NCI-H128 (cell line): ENCODE results near the gene PRKCE.

ENCODE experiments used
- DNase-seq: peaks from one replicate; lab custom pipeline; 2025; ENCODE audit not compliant: unreplicated experiment; lab: John Stamatoyannopoulos, UW

PRKCE gene

GRCh38 chr2:45799679-45800381, 148.4 kb downstream of the PRKCE start:
- DNase-seq, result no peak

GRCh38 chr2:45802499-45803138, 151.1 kb downstream of the PRKCE start:
- no peak for DNase-seq

- DNase-seq, result no peak
Measured at GRCh38 chr2:45804987-45805755, 153.7 kb downstream of the PRKCE start.

- no peak for DNase-seq
Measured at GRCh38 chr2:45806563-45807358, 155.3 kb downstream of the PRKCE start.

GRCh38 chr2:45808294-45808800, 156.9 kb downstream of the PRKCE start:
- DNase-seq, result no peak

- no peak for DNase-seq
Measured at GRCh38 chr2:45809205-45809604, 157.7 kb downstream of the PRKCE start.

- DNase-seq, result no peak
Measured at GRCh38 chr2:45812011-45812500, 160.6 kb downstream of the PRKCE start.

GRCh38 chr2:45813003-45813941, 161.8 kb downstream of the PRKCE start:
- no peak for DNase-seq

- no peak for DNase-seq
Measured at GRCh38 chr2:45814488-45814887, 163.0 kb downstream of the PRKCE start.

GRCh38 chr2:45814951-45815621, 163.6 kb downstream of the PRKCE start:
- DNase-seq, result no peak

- no peak for DNase-seq
Measured at GRCh38 chr2:45816272-45816671, 164.8 kb downstream of the PRKCE start.

GRCh38 chr2:45818591-45818990, 167.1 kb downstream of the PRKCE start:
- DNase-seq, result no peak

GRCh38 chr2:45820048-45820447, 168.6 kb downstream of the PRKCE start:
- DNase-seq, result no peak

- no peak for DNase-seq
Measured at GRCh38 chr2:45821558-45822271, 170.2 kb downstream of the PRKCE start.

- DNase-seq, result peak; percentile 48
Measured at GRCh38 chr2:45822272-45822630, 170.8 kb downstream of the PRKCE start.

- peak; percentile 50 for DNase-seq
Measured at GRCh38 chr2:45823723-45824206, 172.3 kb downstream of the PRKCE start.

- no peak for DNase-seq
Measured at GRCh38 chr2:45825001-45825651, 173.7 kb downstream of the PRKCE start.

GRCh38 chr2:45826460-45826859, 175.0 kb downstream of the PRKCE start:
- DNase-seq, result no peak
